Ishikawa (cell line): ENCODE measurements around the gene LRIT2.

ENCODE experiments used
- CREB1 ChIP-seq: IDR thresholded peaks from 2 replicates; pipeline ENCODE4 v1.6.1; 2012; ENCODE audit warnings: low read depth
- EGR1 ChIP-seq: IDR thresholded peaks from 2 replicates; pipeline ENCODE4 v1.6.1; 2012
- FOXM1 ChIP-seq: IDR thresholded peaks from 2 replicates; pipeline ENCODE4 v1.6.1; 2012; ENCODE audit warnings: low read depth, borderline replicate concordance
- REST ChIP-seq: IDR thresholded peaks from 2 replicates; pipeline ENCODE4 v1.6.1; 2012; ENCODE audit warnings: low read depth, mild to moderate bottlenecking
- TCF12 ChIP-seq: IDR thresholded peaks from 2 replicates; pipeline ENCODE4 v1.6.1; 2012; ENCODE audit warnings: low read depth
- TEAD4 ChIP-seq: IDR thresholded peaks from 2 replicates; pipeline ENCODE4 v1.6.1; 2012

DNA sequence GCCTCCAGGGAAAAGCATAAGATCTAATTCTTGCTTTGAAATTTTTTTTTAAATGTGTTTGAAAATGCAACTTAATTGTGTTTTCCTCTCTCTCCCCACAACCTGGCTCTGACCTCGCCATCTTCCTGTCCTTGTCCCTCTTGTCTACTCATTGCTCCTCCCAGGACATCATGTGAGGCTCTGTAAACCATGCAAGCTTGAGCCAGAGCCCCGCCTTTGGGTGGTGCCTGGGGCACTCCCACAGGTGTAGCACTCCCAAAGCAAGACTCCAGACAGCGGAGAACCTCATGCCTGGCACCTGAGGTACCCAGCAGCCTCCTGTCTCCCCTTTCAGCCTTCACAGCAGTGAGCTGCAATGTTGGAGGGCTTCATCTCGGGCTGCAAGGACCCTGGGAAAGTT, 40.8 kb downstream of the LRIT2 start:
- TF ChIP-seq TEAD4 (no peak), EGR1 (no peak), CREB1 (no peak), TCF12 (no peak), FOXM1 (no peak), REST (no peak)
